CD4-positive, alpha-beta T cell treated with Interleukin-17A for 1 hour (primary cell): ENCODE data around the gene CARD11.
A peak's percentile ranks its signal among the peaks of the same experiment; 100 is the strongest.
"Not testable (repeated sequence)": the region's sequence is repeated elsewhere in the genome, so short reads cannot be mapped to it uniquely, and the experiment has no call there.

Experiments
- DNase-seq: peaks from one replicate; pipeline ENCODE4 v3.0.0-alpha.2; 2020

Gene CARD11

DNA sequence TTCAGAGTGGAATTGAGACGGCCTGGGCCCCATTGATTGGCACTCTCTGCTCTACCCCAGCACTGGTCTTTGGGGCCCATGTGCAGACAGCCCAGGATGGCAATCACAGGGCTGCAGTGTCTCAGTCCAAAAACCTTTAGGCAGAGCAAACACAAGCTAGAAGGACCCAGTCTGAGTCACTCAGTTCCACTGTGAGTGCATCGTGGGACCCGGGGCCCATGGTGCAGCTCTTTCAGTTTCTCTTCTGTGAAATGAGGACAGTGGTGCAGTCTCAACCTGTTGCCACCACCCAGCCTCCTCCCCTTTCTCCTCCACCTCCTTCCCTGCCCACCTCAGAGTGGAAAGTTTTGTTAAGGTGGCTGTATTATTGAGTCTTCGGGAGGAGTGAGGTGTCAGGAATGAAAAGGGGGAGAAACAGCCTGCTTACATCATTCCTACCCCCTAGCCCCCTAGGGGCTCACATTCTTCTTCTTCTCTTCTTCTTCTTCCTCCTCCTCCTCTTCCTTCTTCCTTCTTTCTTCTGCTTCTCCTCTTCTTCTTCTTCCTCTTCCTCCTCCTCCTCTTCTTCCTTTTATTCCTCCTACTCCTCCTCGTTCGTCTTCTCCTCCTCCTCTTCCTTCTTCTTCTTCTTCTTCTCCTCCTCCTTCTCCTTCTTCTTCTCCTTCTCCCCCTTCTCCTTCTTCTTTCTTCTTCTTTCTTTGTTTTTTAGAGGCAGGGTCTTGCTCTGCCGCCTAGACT, 19.5 kb upstream of the CARD11 start:
- peak; percentile 72 for DNase-seq

DNA sequence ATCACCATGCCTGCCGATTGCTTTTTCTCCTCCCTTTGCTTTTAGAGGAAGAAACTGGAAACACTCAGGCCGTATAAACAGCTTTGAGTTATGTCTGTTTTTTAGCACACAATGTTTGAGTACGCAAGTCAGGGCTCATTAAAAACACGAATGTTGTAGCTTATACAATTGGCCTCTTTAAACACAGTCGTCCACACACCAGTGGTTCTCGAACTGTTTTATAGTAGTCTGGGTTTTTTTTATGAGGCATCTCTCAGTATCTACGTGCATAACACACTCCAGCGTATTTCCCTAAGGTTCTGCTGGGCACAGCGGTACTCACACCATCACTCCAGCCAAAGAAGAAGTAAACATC, 13.4 kb upstream of the CARD11 start:
- no peak for DNase-seq

DNA sequence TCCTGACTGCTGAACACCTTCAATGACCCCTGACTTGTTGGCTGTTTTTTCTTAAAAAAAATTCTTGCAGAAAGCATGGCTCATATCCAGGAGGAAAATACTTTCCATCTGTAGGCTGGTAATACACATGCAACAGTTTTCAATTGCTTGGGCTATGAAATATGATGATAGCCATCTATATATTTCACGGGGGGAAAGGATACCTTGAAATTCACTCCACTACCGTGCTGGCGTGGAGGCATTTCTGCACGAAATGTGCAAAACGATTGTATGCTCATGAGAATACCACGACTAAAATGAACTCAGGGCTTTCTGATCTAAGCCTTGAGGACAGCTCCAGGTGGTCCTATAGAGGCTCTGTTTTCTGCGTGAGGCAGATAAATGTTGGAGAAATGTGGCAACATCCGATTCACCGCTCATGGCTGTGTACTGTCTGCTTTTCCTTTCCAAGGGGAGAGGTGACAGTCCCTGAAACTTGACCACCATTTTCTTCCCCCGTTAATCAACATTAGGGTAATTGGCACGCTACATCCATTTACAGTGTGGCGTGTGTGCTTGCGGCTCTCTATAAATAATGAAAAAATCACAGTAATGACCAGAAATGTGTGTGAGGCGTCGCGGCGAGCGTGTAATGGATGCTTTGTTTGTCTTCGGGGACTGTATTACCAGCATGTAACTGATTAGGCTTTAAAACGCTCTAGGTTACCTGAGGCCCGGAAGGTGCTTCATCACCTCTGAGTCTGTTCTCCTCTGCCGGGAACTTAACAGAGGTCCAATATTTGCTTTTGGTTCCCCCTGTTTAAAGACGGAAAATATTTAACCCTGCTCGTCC, 12.8 kb upstream of the CARD11 start:
- DNase-seq: no peak

DNA sequence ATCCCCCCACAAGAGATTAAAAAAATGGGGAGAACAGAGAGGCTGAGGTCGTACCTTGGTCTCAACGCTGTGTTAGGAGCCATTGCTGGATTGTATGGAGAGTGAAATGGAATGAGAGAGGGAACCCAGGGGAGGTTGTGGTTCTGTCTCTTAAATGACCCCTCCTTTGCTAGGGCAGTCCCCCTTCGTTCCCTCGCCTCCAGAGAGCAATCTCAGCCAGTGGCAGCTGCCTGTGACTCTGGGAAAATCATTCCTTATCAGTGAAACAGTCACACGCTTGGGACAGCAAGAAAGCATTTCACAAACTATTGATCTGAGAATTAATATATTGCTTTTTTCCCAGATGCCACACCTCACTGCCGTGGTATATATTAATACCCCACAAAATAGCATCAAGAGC, 12.0 kb upstream of the CARD11 start:
- no peak for DNase-seq

DNA sequence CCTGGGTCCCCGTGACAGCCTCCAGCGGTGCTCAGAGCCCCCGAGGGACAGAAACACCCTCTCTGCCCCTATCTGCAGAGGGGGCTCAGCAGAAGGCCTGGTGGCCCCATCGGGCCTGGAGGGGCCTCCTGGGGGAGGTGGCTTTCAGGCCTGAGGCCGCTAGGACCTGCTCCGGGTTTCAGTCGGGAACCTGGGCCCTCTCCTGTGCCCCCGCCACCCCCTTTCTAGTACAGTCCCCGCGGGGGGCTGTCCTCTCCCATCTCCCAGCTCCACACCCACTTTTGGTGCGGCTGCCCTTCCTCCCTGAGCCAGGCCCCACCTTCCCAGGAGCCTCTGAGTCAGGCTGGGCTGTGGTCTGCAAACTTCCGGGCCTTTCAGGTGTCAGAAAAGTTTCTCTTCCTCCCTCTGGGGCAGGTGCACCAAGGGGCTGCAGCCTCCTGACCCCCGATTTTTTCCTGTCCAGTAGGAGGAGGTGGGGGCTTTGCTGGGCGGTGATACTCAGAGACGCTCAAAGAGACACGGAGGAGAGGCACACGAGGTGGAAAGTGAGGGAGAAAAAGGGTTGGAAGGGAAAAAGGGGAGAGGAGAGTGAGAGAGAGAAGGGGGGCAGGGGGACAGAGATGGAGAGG, 692 bp downstream of the CARD11 start:
- peak; percentile 67 for DNase-seq

DNA sequence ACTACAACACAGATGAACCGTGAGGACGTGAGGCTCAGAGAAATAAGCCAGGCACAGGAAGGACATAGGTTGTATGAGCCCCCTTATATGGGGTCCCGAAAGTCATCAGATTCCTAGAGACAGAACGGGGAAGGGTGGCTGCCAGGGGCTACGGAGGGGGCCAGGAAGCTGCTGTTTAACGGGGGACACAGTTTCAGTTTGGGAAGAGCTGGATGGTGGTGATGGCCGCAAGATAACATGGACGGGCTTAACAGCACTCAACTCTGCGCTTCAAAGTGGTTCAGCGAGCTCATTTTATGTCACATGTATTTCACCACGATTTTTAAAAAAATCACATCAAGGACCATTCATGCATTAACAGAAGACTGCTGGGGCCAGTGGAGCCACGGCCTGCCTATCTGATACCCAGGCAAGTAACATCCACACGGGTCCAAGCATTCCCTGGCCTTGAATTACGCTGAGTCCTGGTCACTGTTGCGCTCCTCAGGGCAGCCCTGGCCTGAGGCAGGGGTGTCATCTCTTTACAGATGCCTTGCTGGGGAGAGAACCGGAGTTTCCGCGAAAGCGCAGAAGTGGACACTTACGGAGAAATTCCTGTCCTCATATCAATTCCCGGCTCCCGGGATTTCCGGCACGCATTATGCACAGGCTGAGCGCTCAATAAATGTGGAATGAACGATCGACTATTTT, 1.5 kb downstream of the CARD11 start:
- no peak for DNase-seq

DNA sequence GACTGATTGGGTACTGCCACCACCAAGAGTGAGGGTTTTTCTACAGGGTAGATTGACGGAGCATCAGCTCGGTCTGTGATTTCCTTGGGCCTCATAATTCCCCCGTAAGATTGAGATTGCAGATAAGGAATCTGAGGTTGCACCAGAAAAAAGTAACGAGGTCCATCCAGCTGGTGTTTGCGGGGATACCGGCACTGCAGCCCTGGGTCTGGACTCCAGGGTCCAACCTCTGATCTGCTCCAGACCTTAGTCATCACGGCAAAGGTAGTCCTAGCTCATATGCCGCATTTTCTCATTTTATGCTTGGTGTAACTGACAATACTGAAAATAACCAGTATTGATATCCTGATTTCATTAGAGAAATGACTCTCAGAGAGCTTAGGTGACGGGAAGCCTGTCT, 3.9 kb downstream of the CARD11 start:
- no peak for DNase-seq

DNA sequence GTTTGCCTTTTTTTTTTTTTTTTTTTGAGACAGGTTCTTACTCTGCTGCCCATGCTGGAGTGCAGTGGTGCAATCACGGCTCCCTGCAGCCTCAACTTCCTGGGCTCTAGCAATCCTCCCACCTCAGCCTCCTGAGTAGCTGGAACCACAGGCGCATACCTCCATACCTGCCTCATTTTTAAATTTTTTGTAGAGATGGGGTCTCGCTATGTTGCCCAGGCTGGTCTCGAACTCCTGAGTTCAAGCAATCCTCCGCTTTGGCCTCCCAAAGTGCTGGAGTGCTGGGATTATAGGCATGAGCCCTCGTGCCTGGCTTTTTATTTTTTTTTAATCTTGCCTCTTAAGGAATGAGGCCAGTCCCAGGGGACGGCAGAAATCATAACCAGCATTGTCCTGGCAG, 5.7 kb downstream of the CARD11 start:
- DNase-seq: not testable (repeated sequence)

DNA sequence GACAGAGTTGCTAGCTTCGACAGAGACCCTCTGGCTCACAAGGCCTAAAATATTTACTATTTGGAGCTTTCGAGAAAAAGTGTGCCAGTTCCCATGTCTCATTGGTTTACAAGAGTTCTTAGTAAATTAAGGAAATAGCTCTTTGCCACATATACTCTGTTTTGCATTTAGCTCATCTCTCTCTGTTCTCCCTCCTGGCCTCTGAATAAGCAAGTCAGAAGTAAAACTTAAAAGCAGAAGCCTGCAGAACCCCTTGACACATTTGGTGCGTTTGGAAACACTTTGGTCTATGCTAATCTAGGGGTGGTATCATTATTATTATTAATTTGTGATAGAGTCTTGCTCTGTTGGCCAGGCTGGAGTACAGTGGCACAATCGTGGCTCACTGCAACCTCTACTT, 6.4 kb downstream of the CARD11 start:
- no peak for DNase-seq

DNA sequence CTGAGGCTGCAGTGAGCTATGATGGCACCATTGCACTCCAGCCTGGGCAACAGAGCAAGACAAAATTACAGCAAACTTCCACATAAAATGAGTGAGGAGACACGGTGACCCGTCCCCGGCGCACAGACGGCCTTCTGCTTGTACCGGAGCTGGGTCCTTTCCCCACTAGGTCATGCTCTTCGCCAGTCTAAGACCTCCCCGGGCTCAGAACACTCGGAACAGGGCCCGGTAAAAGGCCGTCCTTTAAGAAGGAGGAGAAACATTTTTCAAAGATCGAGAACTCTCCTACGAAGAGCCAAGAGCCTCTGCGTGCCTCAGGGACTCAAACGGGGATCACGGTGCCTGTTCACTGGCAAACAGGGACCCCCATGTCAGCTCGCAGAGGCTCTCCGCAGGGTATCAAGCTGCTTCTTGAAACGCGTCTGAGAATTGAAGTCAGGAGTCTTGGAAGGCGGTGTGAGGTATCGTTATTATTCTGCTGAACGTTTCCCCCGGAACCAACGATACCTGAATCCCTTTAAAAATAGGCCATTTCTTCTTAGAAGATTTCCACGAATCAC, 9.0 kb downstream of the CARD11 start:
- DNase-seq: no peak

DNA sequence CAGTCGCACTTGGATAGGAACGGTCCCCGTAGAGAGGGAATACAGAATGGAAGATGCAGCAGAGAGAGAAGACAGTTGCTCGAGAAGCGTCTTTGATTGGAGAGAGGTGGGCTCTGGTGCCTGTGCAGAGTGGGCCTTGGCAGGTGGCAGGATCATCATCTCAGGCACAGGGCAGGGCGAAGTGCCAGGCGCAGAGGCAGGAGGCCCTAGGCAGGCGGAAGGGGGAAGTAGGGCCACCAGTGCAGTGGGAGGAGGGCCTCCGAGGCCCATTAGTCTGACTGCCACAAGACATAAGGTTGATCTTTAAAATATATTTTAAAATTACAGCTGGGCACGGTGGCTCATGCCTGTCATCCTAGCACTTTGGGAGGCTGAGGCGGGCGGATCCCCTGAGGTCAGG, 10.1 kb downstream of the CARD11 start:
- no peak for DNase-seq

DNA sequence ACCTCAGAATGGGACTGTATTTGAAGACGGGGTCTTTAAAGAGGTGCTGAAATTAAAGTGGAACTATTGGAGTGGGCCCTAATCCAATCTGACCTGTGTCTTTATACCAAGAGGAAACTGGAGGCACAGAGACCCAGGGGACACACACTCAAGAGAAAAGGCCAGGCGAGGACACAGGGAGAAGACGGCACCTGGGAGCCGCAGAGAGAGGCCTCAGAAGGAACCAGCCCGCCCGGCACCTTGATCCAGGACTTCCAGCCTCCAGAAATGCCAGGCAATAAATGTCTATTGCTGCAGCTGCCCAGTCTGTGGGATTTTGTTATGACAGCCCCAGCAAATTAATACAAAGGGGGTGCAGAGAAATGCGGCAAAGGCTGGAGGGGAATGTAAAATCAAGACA, 10.5 kb downstream of the CARD11 start:
- no peak for DNase-seq

DNA sequence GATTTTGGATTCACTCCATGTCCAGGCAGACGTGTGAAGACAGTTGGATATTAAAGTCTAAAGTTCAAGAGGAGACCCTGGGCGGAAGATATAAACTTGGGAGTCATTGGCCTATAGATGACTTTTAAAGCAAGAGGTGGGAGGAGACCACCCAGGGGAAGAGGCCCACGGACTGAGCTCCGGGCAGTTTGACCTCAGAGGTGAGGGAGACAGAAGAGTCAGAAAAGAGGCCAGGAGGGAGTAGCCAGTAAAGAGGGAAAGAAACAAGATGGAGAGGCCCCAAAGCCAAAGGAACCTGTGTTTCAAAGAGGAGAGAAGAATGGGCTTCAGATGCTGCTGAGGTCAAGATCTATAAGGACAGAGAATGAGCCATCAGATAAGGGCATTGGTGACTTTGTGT, 11.4 kb downstream of the CARD11 start:
- no peak for DNase-seq

DNA sequence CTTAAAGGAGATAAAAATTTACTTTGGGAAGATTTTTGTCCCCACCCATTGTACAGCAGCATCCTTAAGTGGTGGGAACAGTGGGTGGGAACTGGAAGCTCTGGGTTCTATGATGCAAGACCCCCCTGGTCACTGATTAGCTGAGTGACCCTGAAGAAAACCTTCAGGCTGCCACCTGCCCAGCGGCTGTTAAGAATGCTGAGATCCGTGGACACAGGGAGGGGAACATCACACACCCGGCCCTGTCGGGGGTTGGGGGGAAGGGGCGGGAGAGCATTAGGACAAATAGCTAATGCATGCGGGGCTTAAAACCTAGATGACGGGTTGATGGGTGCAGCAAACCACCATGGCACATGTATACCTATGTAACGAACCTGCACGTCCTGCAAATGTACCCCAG, 14.5 kb downstream of the CARD11 start:
- DNase-seq: no peak

DNA sequence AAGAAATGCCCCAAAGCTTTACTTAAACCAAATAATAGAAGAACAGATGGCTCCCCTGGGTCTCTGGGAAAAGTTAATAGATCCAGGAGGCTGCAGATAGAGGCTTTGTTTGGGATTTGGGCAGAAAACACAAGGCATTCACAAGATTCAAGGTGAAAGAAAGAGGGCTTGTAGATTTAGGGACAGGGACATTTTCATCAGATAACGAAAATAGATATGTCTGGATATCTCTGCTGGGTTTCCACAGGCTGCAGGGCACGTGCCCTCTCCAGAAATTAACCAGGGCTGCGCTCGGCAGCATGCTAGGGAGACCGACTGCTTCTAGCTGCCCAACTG, 14.9 kb downstream of the CARD11 start:
- no peak for DNase-seq

DNA sequence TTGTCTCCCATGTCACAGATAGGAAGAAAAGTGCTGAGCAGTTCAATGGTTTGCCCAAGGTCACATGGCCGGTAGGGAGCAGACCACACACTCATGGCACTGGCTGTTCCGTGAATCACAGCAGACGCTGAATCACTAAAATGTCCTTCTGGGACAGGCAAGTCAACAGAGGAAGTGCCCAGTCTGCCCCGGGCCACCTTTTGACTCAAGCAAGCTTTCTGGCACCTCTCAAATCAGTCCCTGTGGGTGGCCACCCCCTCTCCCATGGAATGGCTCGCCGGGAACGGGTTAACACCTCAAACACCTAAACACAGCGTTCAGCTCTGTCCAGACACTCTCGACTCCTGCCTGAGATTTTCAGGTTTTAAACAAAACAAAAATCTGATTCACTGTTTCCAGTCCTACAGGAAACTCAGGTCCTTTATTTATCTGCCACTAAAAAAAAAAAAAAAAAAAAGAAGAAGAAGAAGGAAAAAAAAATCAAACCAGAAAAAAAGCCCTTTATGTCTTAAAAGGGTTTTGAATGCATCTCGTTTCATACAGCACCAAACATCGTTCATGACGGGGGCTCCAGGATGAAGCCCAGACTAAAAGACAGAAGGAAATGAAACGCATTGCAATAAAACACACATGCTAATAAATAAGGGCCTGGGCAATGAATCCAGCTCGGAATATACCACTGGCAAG, 15.5 kb downstream of the CARD11 start:
- no peak for DNase-seq

DNA sequence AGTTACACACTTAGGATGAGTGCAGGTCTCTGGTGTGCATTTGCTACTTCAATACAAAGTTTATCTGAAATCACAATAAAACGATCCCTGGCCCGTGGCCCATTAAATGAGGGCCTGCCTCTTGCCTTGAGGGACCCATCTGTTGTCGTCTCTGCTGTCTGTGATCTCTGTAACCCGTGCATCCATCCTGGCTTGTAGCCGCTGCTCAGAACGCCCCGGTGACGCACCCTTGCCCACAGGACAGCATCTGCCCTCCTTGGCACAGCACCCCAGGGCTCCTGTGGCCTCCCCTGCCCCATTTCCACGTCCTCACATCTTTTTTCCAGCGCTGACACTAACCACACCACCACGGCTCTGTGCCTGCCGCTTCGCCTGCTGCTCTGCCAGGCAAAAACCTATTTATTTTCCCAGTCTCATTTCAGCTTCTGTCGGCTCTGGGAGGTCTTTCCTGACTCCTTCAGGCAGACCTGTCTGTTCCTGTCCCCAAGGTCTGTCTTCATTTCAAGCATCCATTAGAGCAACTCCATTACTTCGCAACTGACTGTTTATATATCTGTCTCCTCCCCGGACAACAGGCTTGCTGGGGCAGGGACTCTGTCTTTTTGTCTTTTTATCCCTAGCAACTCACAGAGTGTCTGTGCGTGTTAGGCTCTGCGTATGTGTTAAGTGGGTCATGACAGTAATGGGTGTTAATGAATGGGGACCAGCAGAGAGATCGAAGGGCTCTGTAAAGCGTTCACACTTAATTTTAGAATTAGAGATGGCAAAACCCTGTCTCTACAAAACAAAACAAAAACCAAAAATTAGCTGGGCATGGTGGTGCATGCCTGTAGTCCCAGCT, 16.4 kb downstream of the CARD11 start:
- no peak for DNase-seq

DNA sequence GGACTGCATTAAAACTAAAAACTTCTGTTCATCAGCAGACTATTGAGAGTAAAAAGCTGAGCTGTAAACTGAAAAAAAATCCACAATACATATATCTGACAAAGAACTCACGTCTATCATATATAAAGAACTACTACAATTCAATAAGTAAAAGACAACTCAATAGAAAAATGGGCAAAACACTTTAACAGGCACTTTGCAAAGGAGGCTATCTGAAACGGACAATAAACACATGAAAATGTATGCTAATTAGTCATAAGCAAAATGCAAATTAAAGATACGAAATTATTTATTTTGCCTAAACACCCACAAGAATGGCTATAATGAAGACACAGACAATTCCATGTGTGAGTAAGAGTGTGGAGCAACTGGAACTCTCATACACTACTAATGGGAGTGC, 18.1 kb downstream of the CARD11 start:
- DNase-seq: no peak

DNA sequence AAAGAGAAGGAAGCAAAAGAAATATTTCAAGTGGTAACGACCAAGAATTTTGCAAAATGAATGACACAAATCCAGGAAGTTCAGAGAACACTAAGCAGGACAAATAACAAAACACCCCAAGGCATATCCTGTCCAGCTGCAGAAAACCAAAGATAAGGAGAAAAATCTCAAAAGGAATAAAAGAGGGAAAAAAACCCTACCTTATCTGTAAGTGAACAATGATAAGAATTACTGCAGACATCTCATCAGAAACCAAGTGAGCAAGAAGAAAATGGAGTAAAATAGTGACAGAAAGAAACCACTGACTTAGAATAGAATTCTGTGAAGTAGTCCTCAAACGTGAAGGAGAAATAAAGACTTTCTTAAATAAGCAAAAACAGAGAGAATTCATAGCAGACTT, 21.8 kb downstream of the CARD11 start:
- DNase-seq: no peak

DNA sequence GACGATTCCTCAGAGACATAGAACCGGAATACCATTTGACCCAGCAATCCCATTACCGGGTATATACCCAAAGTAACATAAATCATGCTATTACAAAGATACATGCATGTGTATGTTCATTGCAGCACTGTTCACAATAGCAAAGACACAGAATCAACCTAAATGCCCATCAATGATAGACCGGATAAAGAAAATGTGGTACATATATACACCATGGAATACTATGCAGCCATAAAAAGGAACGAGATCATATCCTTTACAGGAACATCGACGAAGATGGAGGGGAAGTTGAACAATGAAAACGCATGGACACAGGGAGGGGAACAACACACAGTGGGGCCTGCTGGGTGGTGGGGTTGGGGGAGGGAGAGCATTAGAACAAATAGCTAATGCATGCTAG, 22.4 kb downstream of the CARD11 start:
- DNase-seq: not testable (repeated sequence)

DNA sequence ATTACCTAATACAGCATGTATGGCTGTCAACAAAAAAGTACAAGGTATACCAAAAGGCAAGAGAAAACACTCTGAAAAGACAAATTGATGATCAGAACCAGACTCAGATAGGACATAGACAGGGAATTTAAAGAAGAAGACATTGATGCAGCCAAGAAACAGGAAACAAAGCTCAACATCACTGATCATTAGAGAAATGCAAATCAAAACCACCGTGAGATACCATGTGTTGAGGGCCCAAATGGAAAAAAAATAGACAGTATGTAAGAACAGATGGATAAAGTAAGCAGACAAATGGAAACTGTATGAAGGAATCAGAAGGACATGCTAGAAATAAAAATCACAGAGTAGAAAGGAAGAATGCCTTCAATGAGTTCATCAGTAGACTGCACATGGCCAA, 23.3 kb downstream of the CARD11 start:
- no peak for DNase-seq

DNA sequence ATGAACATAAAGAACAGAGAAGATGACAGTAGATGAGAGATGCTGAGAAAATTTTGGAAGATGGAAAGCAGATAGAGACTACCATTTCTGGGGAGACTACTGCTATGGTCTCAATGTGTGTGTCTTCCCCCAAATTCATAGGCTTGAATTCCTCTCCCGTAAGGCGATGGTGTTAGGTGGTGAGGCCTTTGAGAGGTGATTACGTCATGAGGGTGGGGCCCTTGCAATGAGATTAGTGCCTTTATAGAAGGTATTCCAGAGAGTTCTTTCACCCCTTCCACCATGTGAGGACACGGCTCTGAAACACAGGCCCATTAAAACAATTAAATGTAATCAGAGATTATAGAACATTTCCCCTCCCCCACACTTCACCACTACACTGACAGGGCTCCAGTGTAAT, 23.9 kb downstream of the CARD11 start:
- DNase-seq: no peak
